ENCODE data around the gene GPR78.

GPR78 gene

GRCh38 chr4:8598391-8599090 is 18.3 kb downstream of the GPR78 start:
- DNase-seq (ENCODE audit: low read depth, low spot score) = no peak

GRCh38 chr4:8599091-8599460 is 18.9 kb downstream of the GPR78 start:
- DNase-seq (ENCODE audit: low read depth, low spot score) = no peak

- DNase-seq (ENCODE audit: low read depth, low spot score) = no peak
Observed at GRCh38 chr4:8599657-8600056, 19.5 kb downstream of the GPR78 start.

DNA sequence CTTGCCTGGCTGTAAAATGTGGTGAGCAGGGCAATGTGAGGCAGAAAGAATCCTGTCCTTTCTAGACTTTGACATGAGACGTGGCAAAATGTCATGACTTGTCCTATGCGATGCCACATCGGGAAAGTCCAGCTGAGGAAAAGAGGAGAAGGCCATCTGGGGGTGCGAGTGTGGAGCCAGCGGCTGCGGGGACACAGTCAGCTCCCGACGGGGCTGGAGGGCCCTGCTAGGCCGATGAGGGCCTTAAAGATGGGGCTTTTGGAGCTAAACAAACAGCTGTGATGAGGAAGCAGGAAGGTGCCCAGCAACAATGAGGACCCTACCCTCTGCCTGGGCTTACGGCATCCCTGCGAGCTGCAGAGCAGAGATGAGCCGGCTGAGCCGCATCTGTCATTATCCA is 20.1 kb downstream of the GPR78 start:
- no peak for DNase-seq (ENCODE audit: low read depth, low spot score)

DNA sequence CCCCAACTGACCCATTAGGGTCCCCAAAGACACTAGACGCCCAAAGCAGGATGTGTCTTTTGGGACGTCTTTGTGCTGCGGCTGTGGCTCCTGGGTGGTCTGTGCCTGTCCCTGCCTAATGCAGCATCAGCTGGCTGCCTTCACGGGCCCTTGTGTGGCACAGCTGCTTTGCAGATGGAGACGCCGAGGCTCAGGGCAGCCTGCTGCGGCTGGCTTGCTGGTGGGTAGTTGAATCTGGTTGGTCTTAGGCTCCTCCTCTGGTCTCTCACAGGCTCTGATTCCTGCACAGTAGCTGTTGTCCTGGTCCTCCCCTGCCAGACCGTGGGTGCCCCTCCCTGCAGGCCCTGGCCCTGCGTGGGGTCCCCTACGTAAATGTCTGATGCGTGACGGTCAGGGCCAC is 20.5 kb downstream of the GPR78 start:
- no peak for DNase-seq (ENCODE audit: low read depth, low spot score)

DNA sequence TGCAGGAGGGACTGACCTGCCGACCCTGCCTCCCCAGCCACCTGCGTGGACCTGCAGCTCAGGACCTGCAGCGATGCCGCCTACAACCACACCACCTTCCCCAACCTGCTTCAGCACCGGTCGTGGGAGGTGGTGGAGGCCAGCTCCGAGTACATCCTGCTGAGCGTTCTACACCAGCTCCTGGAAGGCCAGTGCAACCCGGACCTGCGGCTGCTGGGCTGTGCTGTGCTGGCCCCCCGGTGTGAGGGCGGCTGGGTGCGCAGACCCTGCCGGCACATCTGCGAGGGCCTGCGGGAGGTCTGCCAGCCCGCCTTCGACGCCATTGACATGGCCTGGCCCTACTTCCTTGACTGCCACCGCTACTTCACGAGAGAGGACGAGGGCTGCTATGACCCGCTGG is 20.9 kb downstream of the GPR78 start:
- no peak for DNase-seq (ENCODE audit: low read depth, low spot score)

DNA sequence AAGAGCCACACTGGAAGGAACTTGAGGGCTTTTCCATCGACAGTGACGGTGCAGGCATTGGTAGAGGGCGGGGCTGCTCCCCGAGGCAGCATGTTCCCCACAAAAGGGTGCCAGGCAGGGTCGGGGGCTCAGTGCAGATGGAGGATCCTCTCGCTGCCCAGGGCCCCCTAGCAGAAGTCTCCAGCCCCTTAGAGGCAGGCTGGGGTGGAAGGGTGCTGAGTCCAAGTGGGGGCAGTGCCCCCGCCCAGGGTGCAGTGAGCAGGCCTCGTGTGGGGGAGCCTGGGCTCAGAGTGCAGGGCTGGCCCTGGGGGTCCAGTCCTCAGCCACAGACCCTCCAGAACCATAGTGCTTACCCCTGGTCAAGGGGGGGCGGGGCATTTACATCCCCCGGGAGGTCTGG is 21.4 kb downstream of the GPR78 start:
- no peak for DNase-seq (ENCODE audit: low read depth, low spot score)

GRCh38 chr4:8602686-8603430 is 22.7 kb downstream of the GPR78 start:
- no peak for DNase-seq (ENCODE audit: low read depth, low spot score)

DNA sequence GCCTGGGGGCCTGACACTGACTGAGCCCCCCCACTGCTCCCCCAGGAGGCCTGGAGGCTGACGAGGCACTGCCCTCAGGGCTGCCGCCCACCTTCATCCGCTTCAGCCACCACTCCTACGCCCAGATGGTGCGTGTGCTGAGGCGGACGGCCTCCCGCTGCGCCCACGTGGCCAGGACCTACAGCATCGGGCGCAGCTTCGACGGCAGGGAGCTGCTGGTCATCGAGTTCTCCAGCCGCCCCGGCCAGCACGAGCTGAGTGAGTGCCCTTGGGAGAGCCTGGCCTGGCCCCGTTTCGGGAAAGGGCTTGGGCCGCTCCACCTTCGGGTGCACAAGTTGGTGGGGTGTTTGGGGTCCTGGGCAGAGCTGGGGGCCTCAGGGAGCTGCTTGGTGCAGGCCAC is 23.7 kb downstream of the GPR78 start:
- no peak for DNase-seq (ENCODE audit: low read depth, low spot score)

DNA sequence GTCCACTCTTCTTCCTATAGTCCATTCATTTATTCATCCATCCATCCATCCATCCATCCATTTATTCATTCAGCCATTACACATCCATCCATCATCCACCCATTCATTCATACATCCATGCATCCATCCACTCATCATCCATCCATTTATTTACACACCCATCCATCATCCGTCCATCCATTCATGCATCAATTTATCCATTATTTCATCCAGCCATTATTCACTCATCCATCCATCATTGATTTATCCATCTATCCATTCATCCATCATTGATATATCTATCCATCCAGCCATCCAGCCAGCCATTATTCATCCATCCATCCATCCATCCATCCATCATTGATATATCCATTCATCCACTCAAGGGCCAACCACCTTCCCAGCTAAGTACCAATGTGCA is 25.1 kb downstream of the GPR78 start:
- DNase-seq (ENCODE audit: low read depth, low spot score) = no peak

DNA sequence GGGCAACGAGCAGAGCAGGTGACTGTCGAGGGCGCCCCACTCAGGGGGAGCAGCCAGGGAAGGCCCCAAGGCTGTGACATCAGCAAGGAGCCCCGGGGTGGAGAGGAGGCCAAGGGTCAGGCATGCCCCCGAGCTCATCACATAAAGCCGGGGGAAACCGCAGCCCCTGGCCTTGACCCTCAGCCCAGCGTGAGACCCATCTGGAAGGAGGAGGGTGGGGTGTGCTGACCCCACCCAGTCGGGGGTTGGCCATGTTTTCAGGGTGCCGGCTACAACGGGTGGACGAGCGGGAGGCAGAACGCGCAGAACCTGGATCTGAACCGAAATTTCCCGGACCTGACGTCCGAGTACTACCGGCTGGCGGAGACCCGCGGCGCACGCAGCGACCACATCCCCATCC is 26.3 kb downstream of the GPR78 start:
- DNase-seq (ENCODE audit: low read depth, low spot score) = no peak

- no peak for DNase-seq (ENCODE audit: low read depth, low spot score)
Observed at GRCh38 chr4:8606966-8607365, 26.8 kb downstream of the GPR78 start.

- peak; percentile 83 for DNase-seq (ENCODE audit: low read depth, low spot score)
Observed at GRCh38 chr4:8607603-8608481, 27.6 kb downstream of the GPR78 start.

- DNase-seq (ENCODE audit: low read depth, low spot score) = no peak
Observed at GRCh38 chr4:8608714-8609391, 28.7 kb downstream of the GPR78 start.

DNA sequence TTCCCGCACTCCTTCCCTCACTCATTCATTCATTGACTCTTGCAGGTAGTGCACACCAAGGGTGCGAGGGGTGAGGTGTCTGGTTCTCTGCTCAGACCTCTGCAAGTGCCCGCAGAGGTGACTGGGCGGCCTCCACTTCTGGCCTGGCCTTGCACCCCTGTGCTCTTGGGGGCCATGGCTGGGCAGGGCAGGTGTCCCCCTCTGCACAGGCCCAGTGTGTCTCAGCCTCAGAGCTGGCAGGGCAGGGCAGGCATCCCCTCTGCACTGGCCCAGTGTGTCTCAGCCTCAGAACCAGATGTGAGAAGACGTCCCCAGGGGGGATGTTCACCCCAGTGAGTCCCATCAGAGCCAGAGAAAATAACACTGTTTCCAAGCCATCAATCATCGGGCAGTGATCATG is 29.2 kb downstream of the GPR78 start:
- no peak for DNase-seq (ENCODE audit: low read depth, low spot score)

- no peak for DNase-seq (ENCODE audit: low read depth, low spot score)
Observed at GRCh38 chr4:8609824-8610350, 29.7 kb downstream of the GPR78 start.

GRCh38 chr4:8610858-8611616 is 30.8 kb downstream of the GPR78 start:
- DNase-seq (ENCODE audit: low read depth, low spot score) = no peak

- no peak for DNase-seq (ENCODE audit: low read depth, low spot score)
Observed at GRCh38 chr4:8612646-8613045, 32.5 kb downstream of the GPR78 start.

DNA sequence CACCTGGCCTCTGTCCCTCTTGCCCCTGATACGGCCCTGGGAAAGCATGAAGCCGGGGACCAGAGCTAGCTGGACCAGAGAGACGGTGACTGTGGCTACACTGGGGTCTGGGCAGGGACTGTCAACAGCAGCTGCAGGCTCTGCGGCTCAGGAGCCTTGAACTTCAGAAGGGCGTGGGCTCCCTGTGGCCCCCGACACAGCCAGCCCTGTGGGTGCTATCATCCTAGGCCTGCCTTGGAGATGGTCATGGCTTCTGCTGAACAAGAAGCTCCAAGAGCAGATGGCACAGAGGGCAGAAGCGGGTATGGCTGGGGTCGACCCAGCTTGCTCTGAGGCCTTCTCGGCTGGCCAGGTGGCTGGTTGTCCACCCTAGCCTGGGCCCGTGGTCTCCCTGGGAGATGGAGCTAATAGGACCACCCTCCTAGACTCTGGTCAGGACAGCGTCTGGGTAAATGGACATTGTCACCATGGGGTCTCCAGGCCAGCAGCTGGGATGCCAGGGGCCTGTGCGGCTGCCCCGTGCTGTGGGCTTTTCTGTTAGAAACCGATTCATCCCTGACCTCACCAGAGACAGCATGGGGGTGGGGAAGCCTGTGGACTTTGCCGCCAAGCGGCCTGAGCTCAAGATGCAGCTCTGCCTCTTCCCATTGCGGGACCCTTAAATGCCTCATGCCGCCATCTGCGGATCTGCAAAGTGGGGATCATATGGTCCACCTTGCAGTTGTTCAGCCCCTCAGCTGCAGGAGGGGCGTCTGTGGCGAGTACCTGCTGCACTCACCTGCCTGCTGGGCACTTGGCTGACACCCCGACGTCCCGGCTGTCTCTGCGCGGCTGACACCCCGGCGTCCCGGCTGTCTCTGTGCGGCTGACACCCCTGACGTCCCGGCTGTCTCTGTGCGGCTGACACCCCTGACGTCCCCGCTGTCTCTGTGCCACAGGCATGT is 33.5 kb downstream of the GPR78 start:
- DNase-seq (ENCODE audit: low read depth, low spot score) = no peak
